ENCODE results near the gene ABCF3.
"Not testable (repeated sequence)": the region's sequence is repeated elsewhere in the genome, so short reads cannot be mapped to it uniquely, and the experiment has no call there.

Gene ABCF3

GRCh38 chr3:184186184-184186901, at the start of gene ABCF3:
ABCF3 (plus strand) TSS chr3:184186199; CDS start chr3:184186208, 9 bp downstream.
- no peak for DNase-seq

- no peak for DNase-seq
Measured at GRCh38 chr3:184140436-184140835, 45.6 kb upstream of the ABCF3 start.

GRCh38 chr3:184142199-184142598, 43.8 kb upstream of the ABCF3 start:
- no peak for DNase-seq

- no peak for DNase-seq
Measured at GRCh38 chr3:184143327-184143726, 42.7 kb upstream of the ABCF3 start.

GRCh38 chr3:184144505-184144904, 41.5 kb upstream of the ABCF3 start:
- no peak for DNase-seq

- no peak for DNase-seq
Measured at GRCh38 chr3:184145111-184145524, 40.9 kb upstream of the ABCF3 start.

- DNase-seq: no peak
Measured at GRCh38 chr3:184145751-184146270, 40.2 kb upstream of the ABCF3 start.

- no peak for DNase-seq
Measured at GRCh38 chr3:184148076-184148475, 37.9 kb upstream of the ABCF3 start.

- no peak for DNase-seq
Measured at GRCh38 chr3:184149123-184149522, 36.9 kb upstream of the ABCF3 start.

GRCh38 chr3:184149770-184150169, 36.2 kb upstream of the ABCF3 start:
- DNase-seq: not testable (repeated sequence)

GRCh38 chr3:184154885-184155643, 30.9 kb upstream of the ABCF3 start, which contains the start of gene DVL3:
DVL3 (plus strand) TSS chr3:184155377; CDS start chr3:184155636, 259 bp downstream.
- peak; percentile 46 for DNase-seq

- no peak for DNase-seq
Measured at GRCh38 chr3:184155644-184156521, 30.1 kb upstream of the ABCF3 start.

- no peak for DNase-seq
Measured at GRCh38 chr3:184156522-184156955, 29.5 kb upstream of the ABCF3 start.

GRCh38 chr3:184157206-184157605, 28.8 kb upstream of the ABCF3 start:
- DNase-seq: no peak

- no peak for DNase-seq
Measured at GRCh38 chr3:184158404-184158803, 27.6 kb upstream of the ABCF3 start.

GRCh38 chr3:184160456-184160855, 25.5 kb upstream of the ABCF3 start:
- DNase-seq: no peak

GRCh38 chr3:184162571-184163070, 23.4 kb upstream of the ABCF3 start:
- DNase-seq: not testable (repeated sequence)

- no peak for DNase-seq
Measured at GRCh38 chr3:184164648-184165330, 21.2 kb upstream of the ABCF3 start.

GRCh38 chr3:184165543-184165942, 20.5 kb upstream of the ABCF3 start:
- DNase-seq: no peak

GRCh38 chr3:184166671-184167070, 19.3 kb upstream of the ABCF3 start:
- no peak for DNase-seq

- DNase-seq: no peak
Measured at GRCh38 chr3:184167786-184168185, 18.2 kb upstream of the ABCF3 start.
